HG03575 (cell line): Measurements from ENCODE around the gene FAM118B.
"Not testable (repeated sequence)": the region's sequence is repeated elsewhere in the genome, so short reads cannot be mapped to it uniquely, and the experiment has no call there.

Experiments used
- ATAC-seq: cut with Tn5 transposase; IDR thresholded peaks from one replicate; pipeline ENCODE4 v1.9.1; 2021; ENCODE audit not compliant: unreplicated experiment, insufficient number of reproducible peaks, low FRiP score; ENCODE audit errors: extremely low read depth

Gene FAM118B

DNA sequence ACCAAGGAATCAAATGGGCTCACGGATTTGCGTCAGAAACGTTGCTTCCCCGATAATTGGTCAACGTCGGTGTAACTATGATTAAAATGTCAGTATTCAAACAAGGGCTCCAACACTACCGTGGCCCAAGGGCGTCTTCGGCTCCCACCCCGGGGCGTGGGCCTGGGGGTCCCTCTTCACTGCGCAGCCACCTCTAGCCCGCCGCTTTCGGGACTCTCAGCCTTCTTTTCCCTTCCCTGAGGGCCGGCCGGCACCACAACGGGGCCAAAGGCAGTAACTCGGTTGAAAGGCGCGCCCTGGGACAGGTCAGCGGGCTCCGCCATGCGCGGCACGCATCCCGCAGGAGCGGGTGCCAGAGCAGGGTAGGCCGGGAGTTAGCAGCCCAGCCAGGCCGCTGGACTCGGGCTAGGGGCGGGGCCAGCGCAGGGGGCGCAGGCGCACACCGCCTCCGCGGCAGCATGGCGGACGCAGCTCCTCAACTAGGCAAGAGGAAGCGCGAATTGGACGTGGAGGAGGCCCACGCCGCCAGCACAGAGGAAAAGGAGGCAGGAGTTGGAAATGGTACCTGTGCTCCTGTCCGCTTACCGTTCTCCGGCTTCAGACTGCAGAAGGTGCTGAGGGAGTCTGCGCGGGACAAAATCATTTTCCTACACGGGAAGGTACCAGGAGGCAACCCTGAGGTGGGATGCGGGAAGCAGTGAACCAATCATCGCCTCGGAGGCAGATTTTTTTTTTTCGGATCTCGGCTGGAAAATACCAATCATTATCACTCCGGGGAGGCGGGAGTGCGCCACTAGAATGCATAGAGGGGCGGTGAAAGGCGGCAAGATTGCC lies 92.3 kb downstream of the FAM118B start, which contains the start of gene DCPS:
DCPS (plus strand) TSS at position 438 of the 834 bp plus-strand sequence; CDS start at position 459, 21 bp downstream.
- peak; percentile 73 for ATAC-seq

DNA sequence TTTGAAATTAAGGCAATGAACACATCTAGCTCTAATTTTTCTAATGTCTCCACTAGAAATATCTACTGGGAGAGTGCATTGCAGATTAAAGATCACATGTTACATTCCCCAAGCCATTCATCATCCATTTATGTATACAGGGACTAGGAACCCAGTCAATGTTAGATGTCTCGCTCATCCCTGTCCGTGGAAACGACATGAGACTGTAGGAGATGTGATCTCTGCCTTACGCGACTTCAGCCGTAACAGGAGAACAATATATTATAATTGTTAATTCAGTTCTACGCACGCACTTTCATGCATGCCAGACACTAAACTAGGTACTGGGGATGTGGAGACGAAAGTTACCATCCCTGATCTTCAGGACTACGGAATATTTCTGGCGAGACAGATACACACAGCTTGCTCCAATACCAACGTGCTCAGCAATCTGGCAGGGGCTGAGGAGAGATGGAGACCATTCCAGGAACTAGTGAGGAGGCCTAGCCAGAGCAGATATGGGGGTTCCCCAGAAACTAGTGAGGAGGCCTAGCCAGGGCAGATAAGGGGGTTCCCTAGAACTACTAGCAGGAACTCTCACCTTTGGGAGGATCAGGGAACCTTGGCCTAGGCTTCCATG lies 93.0 kb downstream of the FAM118B start:
- no peak for ATAC-seq

DNA sequence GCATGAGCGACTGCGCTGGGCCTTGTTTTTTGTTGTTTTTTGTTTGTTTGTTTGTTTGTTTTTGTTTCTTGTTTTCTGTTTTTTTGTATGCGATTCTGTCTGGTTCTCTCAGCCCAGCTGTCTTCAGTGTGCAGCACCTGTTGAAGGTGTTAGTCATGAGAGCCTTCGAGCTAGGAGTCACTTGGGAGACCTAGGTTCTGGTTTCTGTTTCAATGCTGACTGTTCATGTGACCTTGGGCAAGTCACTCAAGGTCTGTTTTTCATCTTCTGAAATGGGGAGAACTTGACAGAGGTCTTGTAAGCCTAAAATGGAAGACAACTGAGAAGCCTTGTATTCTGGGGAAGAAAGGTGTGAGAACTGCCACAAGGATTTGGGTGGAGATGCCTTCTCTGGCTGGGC lies 94.1 kb downstream of the FAM118B start:
- ATAC-seq: no peak

DNA sequence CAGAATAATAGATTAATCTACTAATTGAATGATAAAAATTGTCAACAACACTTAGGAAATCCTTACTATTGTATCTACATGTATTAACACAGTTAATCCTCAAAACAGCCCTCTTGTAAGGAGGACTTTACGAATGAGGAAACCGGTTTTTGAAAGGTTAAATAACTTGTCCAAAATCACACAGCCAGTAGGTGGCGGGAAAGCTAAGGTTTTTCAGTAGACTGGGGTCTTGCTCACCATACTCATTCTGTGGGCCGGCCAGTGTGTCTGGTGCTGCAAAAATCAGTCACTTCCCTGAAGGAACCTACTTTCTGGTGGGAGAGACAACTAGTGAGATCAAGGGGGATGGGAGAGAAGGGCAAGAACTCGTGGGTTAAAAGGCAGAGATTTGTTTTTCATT lies 96.1 kb downstream of the FAM118B start:
- no peak for ATAC-seq

DNA sequence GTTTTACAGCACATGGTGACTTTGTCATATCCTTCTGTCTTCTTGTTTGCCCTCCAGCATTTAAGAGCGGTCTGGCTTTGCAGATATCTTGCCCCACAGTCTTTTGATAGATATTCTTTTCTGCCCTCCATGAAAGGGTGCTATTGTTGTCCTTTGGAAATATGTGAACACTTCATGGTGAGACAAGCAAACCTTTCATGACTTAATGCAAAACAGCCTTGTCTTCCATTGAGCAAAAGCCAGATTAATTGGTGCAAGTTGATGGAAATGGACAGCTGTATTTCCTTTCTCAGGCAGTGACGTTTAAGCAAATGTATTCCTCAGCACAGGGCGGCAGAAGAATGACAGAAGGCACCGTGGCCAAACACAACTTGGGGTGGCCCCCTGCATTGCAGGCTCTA lies 96.7 kb downstream of the FAM118B start:
- no peak for ATAC-seq

DNA sequence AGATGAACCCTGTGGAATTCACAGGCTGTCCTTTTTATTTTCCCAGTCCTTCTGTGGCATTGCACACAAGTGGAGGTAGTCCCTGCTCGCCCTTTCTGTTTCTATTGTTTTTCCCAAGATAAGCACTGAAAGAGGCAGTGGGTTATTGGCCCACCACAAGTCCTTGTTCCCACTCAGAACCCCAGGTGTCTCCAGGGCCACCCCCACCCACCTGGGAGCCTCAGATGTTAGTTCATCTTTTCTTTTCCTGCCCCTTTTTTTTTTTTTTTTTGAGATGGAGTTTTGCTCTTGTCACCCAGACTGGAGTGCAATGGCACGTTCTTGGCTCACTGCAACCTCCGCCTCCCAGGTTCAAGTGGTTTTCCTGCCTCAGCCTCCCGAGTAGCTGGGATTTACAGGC lies 97.2 kb downstream of the FAM118B start:
- not testable (repeated sequence) for ATAC-seq

DNA sequence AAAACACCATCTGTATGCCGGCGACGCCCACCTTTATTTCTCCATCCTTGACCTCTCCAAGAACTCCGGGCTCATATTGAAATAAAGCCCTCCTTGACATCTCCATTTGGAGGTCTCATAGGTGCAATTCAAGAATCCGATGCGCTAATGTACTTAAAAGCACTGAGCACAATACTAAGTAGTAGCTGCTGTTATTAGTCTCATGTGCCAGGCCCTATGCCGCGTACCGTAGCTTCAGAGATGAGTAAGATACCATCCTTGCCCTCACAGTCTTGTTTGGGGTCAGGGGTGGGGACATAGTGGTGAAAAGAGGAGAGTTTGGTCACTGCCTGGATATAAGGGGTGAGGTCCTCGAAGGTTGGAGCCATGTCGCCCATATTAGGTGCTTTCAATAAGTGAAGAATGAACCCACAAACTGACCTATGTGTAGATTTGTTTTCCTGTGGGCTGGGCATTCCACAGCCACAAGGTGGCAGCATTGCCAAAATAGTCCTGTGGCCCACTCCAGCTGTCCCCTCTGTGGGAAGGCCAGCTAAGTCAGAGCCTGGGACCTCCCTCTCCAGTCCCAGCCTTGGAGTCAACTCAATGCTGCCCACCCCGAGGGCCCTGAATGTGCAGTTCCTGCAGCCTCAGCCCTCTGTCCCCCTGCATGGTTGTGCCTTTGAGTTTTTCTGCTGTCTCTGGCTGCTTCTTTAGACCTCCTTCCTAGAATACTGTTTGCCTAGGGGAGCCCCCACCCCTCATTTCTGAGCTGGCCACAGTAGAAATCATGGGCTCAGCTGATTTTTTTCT lies 98.8 kb downstream of the FAM118B start:
- ATAC-seq: no peak

DNA sequence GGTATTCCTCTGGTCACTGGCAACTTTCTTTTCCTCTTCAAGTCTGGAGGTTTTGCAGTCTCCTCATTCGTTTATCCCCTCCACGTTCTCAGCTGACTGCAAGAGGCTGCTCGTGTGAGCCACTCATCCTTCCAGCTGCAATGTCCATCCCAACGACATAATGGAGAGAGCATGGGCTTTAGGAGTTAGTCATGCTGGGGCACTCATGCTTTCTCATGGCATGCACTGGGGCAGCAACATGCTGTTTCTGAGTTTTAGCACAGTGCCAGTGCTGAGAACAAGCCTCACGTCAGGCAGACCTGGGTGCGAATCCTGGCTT lies 99.4 kb downstream of the FAM118B start:
- no peak for ATAC-seq

DNA sequence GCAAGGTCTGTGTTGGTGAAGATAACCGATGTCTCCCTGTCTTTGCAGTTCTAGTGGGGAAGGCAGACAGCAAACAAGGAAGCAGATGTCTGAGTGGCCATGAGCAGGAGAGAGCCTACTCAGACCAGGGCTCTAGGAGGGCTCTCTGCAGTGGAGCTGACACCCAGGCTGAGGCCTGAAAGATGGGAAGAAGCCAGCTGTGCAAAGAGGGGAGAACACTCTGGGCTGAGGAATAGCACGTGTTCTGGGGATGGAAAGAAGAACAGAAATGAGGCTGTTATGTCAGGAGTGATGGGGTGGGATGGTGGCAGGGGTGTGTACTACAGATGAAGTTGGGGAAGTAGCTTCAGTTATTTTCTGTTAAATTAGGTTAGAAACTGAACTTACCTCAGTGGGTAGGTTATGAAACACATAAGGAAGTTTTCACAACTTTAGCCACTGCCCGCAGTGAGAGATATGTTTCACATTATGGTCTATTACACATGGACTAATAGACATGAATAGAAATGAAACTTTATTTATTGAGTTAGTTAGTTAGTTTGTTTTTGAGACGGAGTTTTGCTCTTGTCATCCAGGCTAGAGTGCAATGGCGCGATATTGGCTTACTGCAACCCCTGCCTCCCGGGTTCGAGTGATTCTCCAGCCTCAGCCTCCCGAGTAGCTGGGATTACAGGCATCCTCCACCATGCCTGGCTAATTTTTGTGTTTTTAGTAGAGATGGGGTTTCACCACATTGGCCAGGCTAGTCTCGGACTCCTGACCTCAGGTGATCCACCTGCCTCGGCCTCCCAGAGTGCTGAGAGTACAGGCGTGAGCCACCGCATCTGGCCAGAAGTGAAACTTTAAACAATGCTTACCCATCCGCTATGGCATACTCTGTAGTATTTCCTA lies 100.1 kb downstream of the FAM118B start:
- ATAC-seq: peak; percentile 66
